IPS DF 6.9 (cell line): ENCODE data around the gene ASCC1.
"Not testable (repeated sequence)": the region's sequence is repeated elsewhere in the genome, so short reads cannot be mapped to it uniquely, and the experiment has no call there.

Experiments used
- DNase-seq: peaks from one replicate; pipeline ENCODE4 v3.0.0-alpha.2; 2013; ENCODE audit warnings: low read depth, low spot score
- H3K27ac ChIP-seq: one replicate; pipeline ENCODE4 v1.5.1; 2013; ENCODE audit warnings: low read length, control low read depth
- H3K27me3 ChIP-seq: 2 replicates; pipeline ENCODE4 v1.6.1; 2013; ENCODE audit warnings: mild to moderate bottlenecking, low read length; ENCODE audit not compliant: control insufficient read depth, insufficient read depth
- H3K36me3 ChIP-seq: 2 replicates; pipeline ENCODE4 v1.6.1; 2013; ENCODE audit warnings: low read length; ENCODE audit not compliant: control insufficient read depth, insufficient read depth
- H3K4me1 ChIP-seq: 2 replicates; pipeline ENCODE4 v1.6.1; 2013; ENCODE audit warnings: low read length; ENCODE audit not compliant: control insufficient read depth, insufficient read depth
- H3K4me3 ChIP-seq: 2 replicates; pipeline ENCODE4 v1.5.1; 2013; ENCODE audit warnings: mild to moderate bottlenecking, low read length
- H3K9me3 ChIP-seq: 2 replicates; pipeline ENCODE4 v1.6.1; 2013; ENCODE audit warnings: low read length, inconsistent platforms; ENCODE audit not compliant: control insufficient read depth, insufficient read depth
- WGBS: extraction: QIAGEN DNeasy Blood & Tissue Kit; methylation state at CpG from one replicate; pipeline ENCODE4 v1.1.7; 2013; ENCODE audit warnings: mixed read lengths, missing lambda C conversion rate; ENCODE audit not compliant: insufficient read length, insufficient coverage; 5-methylcytosine and 5-hydroxymethylcytosine counted together

ASCC1 gene

DNA sequence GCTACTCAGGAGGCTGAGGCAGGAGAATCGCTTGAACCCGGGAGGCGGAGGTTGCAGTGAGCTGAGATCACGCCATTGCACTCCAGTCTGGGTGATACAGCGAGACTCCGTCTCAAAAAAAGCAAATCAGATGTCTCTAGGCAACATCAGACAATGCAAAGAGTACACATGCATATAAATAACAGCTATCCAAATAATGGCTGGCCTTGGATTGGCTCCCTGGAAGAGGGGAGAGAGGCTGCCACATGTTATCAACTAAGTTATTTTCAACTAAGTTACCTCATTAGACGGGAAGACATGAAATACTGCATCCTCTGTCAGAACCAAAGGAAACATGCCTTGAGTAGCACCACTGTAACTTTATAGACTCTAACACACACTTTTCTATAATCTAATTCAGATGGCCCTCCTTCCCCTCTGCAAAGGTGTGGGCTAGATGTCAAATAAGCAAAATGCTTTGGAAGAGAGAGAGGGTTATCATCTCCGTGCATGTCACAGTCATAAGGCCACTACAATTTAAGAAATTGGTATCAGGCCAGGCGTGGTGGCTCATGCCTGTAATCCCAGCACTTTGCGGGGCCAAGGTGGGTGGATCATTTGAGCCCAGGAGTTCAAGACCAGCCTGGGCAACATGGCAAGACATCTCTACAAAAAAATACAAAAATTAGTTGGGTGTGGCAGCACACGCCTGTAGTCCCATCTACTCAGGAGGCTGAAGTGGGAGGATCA, 105.2 kb downstream of the ASCC1 start:
- Histone ChIP-seq H3K4me3 (no peak overlapping the region), H3K36me3 (no peaks in the 10 kb centered on the region), H3K9me3 (no peaks in the 10 kb centered on the region), H3K27ac (no peak overlapping the region), H3K27me3 (no peaks in the 10 kb centered on the region), H3K4me1 (no peaks in the 10 kb centered on the region)
- no peak for DNase-seq
- no CpG with 5 or more reads among the region's 11 CpGs for WGBS

DNA sequence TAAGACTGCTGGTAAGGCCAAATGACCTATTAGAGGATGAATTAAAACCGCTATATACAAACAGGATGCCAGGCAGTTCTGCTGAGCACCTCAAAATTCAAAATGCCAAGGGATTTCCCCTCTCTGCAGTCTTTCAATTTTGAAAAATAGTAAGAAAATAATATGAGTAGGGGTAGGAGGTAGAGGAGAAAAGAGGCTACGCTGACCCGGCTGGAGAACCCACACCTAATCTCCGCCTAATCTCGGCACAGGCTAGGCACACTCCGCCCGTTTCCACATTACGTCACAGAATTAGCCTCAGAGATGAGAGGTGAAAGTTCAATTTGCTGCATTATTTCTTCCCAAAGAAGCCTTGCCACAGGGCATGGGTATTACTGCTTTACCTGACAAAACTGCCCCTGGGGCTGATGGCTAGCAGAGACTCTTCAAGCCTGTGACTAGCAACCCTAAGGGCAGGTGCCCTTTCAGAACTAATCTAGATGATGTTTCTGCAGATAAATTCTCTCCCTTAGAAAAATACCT, 106.4 kb downstream of the ASCC1 start:
- no peaks in the 10 kb centered on the region for H3K27me3 ChIP-seq
- H3K4me1 ChIP-seq, result 0 out of 2 replicates have a peak, but pooled peaks cover 1% of the 10 kb centered on the region
- H3K9me3 ChIP-seq, result no peaks in the 10 kb centered on the region
- DNase-seq, result no peak
- H3K4me3 ChIP-seq, result no peak overlapping the region
- H3K27ac ChIP-seq, result no peak overlapping the region
- WGBS, result no CpG with 5 or more reads among the region's 8 CpGs
- H3K36me3 ChIP-seq, result no peaks in the 10 kb centered on the region

DNA sequence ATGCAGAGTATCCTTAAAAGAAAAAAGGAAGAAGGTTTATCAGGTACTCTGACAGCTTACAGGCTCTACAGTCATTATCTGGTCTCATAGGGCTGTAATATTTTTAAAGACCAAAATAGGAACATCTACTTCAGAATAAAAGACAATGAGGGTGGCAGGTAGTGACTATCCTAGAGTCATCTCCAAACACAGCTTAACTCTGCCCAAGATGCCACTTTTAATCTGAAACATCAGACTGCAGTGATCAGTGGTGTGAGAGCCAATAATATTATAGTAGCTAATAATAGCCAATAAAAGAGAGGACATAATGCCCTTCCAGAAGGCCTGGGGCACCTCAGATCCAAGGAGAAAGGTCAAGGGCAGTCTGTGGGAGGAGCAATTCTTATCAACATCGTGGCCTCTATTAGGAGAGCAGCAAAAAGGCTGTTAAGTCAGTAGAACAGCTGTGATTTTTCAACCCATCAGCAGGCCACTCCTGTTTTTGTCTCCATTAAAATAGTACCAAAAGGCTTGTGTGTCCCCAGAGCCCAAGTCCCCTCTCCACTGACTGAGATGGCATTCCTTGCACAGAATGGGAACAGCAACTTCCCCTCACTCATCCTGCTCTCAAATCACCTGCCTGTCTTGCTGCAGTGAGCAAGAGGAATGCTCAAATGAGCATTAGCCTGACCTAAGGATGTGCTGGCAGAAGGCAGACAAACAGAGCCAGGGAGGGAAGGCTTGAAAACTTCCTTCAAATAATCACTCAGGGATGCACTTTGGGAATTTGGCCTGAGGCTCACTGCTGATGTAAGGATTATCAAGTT, 107.0 kb downstream of the ASCC1 start:
- Histone ChIP-seq H3K9me3 (no peaks in the 10 kb centered on the region), H3K36me3 (no peaks in the 10 kb centered on the region), H3K4me1 (0 out of 2 replicates have a peak, but pooled peaks cover 1% of the 10 kb centered on the region), H3K27me3 (no peaks in the 10 kb centered on the region), H3K27ac (no peak overlapping the region), H3K4me3 (no peak overlapping the region)
- no peak for DNase-seq
- WGBS, result no CpG with 5 or more reads among the region's 1 CpG

DNA sequence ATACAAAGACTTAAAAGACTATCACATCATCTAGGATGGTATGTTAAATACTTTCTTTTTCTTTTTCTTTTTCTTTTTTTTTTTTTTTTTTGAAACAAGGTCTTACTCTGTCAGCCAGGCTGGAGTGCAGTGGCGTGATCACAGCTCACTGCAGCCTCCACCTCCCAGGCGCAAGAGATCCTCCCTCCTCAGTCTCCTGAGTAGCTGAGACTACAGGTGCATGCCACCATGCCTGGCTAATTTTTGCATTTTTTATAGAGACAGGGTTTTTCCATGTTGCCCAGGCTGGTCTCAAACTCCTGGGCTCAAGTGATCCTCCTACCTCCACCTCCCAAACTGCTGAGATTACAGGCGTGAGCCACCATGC, 108.1 kb downstream of the ASCC1 start:
- not testable (repeated sequence) for H3K9me3 ChIP-seq, H3K4me1 ChIP-seq, H3K36me3 ChIP-seq, H3K4me3 ChIP-seq, DNase-seq, H3K27me3 ChIP-seq, H3K27ac ChIP-seq
- WGBS, result no CpG with 5 or more reads among the region's 3 CpGs

- Histone ChIP-seq H3K9me3 (no peaks in the 10 kb centered on the region), H3K27me3 (no peaks in the 10 kb centered on the region), H3K4me3 (no peak overlapping the region), H3K27ac (no peak overlapping the region), H3K36me3 (no peaks in the 10 kb centered on the region), H3K4me1 (0 out of 2 replicates have a peak, but pooled peaks cover 1% of the 10 kb centered on the region)
- no peak for DNase-seq
- no CpG with 5 or more reads among the region's 3 CpGs for WGBS
Observed at GRCh38 chr10:72107325-72108003, 108.6 kb downstream of the ASCC1 start.

DNA sequence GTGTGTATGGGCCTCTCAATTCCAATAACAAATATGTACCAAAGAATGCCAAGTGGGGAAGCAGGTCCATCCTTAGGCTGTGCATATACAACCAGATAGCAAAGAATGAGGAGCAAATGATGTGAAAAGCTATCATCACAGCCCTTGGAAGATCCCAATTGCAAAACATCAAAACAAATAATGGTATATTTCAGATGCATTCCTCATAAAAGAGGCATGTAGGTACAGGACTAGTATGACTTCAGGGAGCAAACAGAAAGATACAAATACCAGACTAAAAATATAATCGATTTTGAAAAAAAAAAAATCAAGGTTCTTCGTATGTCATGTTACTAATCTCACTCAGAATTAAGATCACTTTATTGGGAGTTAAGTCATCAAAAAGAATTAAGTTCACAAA, 109.2 kb downstream of the ASCC1 start:
- WGBS, result no CpG with 5 or more reads among the region's 2 CpGs

GRCh38 chr10:72106154-72106849, 109.8 kb downstream of the ASCC1 start:
- H3K9me3 ChIP-seq, result no peaks in the 10 kb centered on the region
- no peak overlapping the region for H3K4me3 ChIP-seq
- H3K27me3 ChIP-seq, result no peaks in the 10 kb centered on the region
- no peak for DNase-seq
- 0 out of 2 replicates have a peak, but pooled peaks cover 1% of the 10 kb centered on the region for H3K4me1 ChIP-seq
- H3K36me3 ChIP-seq, result no peaks in the 10 kb centered on the region
- no peak overlapping the region for H3K27ac ChIP-seq
- no CpG with 5 or more reads among the region's 2 CpGs for WGBS

More for the DNA sequence above, 109.2 kb downstream of the ASCC1 start:
- no peaks in the 10 kb centered on the region for H3K27me3 ChIP-seq
- no peak overlapping the region for H3K4me3 ChIP-seq
- H3K9me3 ChIP-seq, result no peaks in the 10 kb centered on the region
- no peak for DNase-seq
- H3K36me3 ChIP-seq, result no peaks in the 10 kb centered on the region
- H3K27ac ChIP-seq, result no peak overlapping the region
- H3K4me1 ChIP-seq, result 0 out of 2 replicates have a peak, but pooled peaks cover 1% of the 10 kb centered on the region

DNA sequence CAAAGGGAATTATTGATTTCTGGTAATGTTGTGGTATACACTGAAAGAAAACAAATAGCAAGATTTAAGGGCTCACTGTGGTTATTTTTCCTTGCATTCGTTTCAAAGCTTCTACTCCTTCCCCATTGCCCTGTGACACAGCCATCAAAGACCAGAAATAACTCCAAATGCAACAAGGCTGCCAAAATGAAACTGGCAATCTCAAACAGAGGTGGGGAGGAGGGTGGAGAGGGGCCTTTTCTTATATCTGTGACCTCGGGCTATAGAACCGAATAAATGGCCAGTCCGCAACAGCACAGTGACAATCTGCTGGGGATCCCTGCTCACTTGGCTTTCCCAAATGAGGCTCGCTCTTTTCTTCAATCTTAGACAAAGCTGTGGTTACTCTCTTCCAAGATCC, 110.4 kb downstream of the ASCC1 start:
- 0 out of 2 replicates have a peak, but pooled peaks cover 1% of the 10 kb centered on the region for H3K4me1 ChIP-seq
- H3K27me3 ChIP-seq, result no peaks in the 10 kb centered on the region
- H3K36me3 ChIP-seq, result no peaks in the 10 kb centered on the region
- no peaks in the 10 kb centered on the region for H3K9me3 ChIP-seq
- no CpG with 5 or more reads among the region's 5 CpGs for WGBS
- no peak overlapping the region for H3K4me3 ChIP-seq
- no peak for DNase-seq
- H3K27ac ChIP-seq, result no peak overlapping the region

- H3K27me3 ChIP-seq, result no peaks in the 10 kb centered on the region
- no peaks in the 10 kb centered on the region for H3K9me3 ChIP-seq
- no CpG with 5 or more reads among the region's 9 CpGs for WGBS
- no peak for DNase-seq
- H3K27ac ChIP-seq, result no peak overlapping the region
- H3K36me3 ChIP-seq, result no peaks in the 10 kb centered on the region
- 0 out of 2 replicates have a peak, but pooled peaks cover 1% of the 10 kb centered on the region for H3K4me1 ChIP-seq
- H3K4me3 ChIP-seq, result no peak overlapping the region
Observed at GRCh38 chr10:72105098-72105475, 111.0 kb downstream of the ASCC1 start.
